Epidermal melanocyte (primary cell): Measurements from ENCODE around the gene MED19.
"Not testable (repeated sequence)": the region's sequence is repeated elsewhere in the genome, so short reads cannot be mapped to it uniquely, and the experiment has no call there.

Experiments
- DNase-seq: peaks from one replicate; pipeline ENCODE4 v3.0.0; 2011; ENCODE audit warnings: low spot score; ENCODE audit not compliant: insufficient read length

The MED19 gene, protein sequence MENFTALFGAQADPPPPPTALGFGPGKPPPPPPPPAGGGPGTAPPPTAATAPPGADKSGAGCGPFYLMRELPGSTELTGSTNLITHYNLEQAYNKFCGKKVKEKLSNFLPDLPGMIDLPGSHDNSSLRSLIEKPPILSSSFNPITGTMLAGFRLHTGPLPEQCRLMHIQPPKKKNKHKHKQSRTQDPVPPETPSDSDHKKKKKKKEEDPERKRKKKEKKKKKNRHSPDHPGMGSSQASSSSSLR

DNA sequence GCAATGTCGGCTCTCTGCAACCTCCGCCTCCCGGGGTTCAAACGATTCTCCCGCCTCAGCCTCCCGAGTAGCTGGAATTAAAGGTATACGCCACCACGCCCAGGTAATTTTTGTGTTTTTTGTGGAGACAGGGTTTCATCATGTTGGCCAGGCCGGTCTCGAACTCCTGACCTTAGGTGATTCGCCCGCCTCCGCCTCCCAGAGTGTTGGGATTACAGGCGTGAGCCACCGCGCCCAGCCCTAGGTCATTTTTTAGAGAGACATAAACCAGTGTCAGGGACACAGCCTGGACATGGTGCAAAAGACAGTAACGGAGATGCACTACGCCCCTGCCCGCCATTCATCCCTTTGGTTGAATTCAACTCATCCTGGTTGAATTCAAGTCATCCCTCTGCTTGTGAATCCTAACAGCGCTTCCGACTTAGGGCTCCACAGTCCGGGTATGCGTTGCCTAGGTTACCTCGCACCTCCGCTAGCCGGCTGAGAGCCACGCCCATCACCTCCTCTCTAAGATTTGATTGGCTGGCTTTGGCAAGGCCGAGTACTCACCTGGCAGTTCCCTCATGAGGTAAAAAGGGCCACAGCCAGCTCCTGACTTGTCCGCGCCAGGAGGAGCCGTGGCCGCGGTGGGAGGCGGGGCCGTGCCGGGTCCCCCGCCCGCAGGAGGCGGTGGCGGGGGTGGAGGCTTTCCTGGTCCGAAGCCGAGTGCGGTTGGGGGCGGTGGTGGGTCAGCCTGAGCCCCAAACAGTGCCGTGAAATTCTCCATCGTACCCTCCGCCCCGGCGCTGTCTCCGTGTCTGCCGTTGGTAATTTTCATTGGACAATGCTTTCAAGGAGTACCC, at the start of gene MED19:
Gene MED19 (minus strand): TSS at position 802 of the 842 bp plus-strand sequence. CDS start 36 bp downstream, at position 766.
- peak; percentile 20 for DNase-seq

DNA sequence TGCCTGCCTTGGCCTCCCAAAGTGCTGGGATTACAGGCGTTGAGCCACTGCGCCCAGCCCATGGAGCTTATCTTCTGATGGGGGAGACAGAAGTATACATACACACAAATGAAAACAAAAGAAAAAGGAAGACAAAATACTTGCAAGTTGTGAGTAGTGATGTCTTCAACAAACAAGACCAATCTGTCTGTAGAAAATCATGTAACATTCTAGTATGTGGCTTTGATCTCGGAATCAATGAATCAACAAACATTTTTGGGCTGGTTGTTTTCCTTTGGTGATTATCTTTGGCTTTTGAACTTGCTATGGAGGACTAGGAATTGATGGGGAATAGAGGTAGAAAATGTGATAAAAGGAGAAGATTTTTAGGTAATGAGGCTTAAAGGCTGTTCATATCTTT, 46.2 kb upstream of the MED19 start:
- no peak for DNase-seq

DNA sequence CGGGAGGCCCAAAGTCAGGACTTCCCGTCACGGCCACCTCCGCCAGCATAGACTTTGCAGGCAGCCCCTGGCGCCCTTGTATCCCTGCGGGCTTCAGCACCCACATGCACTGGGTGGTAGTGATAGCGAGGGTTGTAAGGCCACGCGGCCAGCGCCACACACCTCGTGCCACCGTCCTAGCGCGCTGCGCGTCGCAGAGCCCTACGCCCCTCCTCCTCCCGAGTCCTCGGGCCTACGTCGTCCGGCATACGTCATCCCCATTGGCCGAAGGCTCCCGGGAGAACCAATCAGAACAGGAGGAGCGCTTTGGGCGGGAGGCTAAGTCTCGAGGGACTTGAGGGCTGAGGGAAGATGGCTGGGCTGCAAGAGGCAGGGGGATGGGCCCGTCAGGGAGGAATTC, 40.9 kb upstream of the MED19 start:
- DNase-seq, result no peak

DNA sequence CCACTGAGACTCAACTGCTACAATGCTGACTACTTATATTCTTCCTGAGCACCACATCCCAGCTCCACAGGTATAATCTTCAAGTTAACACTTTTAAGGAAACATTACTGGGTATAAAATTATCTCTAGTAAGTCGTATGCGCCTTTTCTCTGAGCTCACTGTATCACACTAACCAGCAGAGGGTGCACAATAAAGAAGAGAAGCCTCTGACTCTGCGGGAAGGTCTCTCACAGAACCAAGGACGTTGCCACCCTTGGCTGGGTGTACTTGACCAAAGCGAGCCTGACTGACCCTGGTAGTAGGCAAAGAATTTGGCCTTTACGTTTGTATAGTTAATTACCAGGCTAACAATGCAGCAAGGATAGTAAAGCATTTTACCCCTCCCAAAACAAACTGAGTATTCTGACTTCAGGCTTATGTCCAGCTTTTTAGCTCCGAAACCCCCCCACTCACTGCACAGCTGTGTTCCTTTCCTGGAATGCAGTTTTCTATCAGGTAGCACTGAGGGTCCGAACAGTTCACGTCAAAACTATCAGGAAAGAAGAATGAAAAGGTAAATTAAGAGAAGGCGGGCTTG, 39.8 kb upstream of the MED19 start, which contains the start of gene BTBD18:
Gene BTBD18 (minus strand): TSS at position 144 of the 578 bp plus-strand sequence. CDS start 631 bp downstream, outside the sequence.
- DNase-seq, result no peak

DNA sequence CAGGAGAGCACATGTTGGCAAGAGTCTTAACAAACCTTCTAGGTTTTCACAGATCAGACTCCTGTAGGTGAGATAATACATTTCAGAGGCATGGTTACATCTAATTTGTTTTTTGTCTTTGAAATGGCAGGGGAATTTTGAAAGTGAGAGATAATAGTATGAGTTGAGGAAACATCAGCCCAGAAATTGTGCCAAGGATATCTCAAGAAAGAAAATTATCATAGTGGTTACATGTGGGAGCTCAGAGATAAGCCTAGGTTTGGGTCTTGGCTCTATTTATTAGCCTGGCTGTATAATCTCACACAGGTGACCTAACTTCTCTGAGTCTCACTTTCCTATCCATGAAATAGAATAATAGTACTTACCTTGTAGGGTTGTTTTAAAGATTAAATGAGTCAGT, 39.2 kb upstream of the MED19 start:
- no peak for DNase-seq

DNA sequence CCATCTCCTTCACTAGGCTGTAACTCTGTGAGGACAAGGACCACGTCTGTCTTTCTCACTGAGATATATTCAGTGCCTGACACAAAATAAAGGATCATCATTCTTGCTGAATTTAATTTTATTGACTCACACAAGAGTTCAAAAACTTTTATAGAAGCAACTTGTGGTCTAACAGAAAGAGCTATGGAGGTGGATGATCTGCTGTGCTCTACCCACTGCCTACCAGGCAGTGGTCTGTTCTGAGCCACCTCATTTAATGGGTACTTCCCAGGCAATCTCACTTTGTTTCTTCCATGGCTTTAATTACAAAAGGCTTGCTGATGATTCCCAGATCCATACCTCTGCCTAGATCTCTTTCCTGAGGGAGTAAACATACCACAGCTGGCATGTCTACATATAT, 34.9 kb upstream of the MED19 start:
- DNase-seq, result no peak

DNA sequence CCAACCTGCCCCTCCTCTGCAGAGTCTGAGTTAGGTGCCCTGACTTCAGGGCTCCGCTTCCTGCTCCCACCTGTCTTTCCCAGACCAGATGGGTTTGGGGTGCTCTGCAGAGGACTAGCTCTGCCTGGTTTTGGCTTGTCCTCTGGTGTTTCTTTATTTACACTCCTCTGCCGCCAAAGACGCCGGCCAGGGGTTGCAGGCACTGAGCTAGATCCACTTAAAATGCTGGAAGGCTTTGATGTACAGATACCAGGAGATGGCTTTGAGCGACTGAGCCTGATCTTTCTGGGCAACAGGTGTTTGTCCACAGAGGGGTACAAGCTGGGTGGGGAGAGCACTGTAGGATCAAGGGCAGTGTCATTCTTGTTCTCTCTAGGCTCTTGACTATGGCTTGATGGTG, 33.2 kb upstream of the MED19 start:
- DNase-seq, result no peak

DNA sequence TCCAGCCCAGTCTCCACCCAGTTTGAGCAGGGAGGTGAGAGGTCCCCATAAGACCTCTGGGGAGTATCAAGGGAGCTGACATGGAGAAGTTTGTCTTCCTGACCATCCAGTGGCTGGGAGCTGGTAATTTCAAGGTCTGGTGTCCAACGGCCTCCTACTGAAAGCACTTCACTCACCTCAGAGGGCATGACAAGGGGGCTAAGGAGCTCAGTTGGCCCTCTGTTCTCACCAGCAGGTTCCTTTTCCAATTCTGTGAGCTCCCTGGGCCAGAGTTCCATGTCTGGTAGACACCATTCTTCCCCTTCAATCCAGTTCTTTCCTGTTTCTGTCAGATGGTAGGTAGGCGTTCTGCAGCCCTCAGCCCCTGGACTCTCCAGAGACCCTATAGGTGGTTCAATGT, 32.3 kb upstream of the MED19 start:
- DNase-seq, result no peak

DNA sequence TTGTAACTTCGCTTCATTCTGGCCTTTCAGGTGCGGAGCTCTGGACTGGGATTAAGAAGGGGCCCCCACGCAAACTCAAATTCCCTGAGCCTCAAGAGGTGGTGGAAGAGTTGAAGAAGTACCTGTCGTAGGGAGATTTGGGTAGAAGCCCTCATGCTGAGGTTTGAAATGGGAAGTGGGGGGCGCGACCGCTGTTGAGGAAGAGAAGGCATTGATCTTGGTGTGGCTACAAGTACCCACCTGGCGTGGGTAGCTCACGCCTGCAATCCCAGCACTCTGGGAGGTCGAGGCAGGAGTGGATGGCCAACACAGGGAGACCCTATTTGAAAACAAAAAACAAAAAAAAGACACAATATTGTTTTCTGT, 30.1 kb upstream of the MED19 start:
- DNase-seq, result no peak

DNA sequence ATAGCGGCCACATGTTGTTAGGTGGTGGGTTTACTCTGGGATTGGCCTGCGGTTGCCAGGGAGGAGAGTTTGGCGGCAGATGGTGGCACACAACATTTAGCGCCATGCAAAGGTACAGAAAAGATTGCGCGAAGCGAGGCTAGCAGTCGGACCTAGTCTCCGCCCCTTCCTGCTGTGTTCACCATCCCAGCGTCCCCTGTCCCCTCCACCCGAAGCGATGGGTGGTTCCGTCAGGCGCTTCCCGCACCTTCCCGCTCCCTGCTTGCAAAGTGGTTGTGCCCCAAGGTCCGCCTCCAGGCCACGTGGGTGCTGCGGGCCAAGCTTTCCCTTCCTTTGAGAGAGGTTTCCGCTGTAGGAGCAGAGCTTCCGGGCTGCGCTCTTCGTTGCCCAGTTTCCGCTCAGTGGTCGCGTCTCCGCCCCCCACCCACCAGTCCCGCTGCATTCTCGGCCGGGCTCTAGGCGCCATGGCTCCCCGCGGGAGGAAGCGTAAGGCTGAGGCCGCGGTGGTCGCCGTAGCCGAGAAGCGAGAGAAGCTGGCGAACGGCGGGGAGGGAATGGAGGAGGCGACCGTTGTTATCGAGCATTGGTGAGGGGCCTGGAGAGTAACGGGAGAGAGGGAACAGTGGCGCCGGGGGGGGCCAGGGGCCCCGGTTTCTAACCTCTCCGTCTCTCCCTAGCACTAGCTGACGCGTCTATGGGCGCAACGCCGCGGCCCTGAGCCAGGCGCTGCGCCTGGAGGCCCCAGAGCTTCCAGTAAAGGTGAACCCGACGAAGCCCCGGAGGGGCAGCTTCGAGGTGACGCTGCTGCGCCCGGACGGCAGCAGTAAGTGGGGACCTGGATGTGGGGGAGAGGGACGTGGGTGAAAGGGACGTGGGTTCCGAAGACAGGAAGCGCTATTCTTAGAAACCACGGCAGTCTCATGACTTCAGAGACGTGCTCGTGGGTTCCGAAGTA, 29.4 kb upstream of the MED19 start, which contains the start of gene SELENOH:
Gene SELENOH (plus strand): TSS at position 360 of the 955 bp plus-strand sequence. CDS start 105 bp downstream, at position 465.
- peak; percentile 94 for DNase-seq

DNA sequence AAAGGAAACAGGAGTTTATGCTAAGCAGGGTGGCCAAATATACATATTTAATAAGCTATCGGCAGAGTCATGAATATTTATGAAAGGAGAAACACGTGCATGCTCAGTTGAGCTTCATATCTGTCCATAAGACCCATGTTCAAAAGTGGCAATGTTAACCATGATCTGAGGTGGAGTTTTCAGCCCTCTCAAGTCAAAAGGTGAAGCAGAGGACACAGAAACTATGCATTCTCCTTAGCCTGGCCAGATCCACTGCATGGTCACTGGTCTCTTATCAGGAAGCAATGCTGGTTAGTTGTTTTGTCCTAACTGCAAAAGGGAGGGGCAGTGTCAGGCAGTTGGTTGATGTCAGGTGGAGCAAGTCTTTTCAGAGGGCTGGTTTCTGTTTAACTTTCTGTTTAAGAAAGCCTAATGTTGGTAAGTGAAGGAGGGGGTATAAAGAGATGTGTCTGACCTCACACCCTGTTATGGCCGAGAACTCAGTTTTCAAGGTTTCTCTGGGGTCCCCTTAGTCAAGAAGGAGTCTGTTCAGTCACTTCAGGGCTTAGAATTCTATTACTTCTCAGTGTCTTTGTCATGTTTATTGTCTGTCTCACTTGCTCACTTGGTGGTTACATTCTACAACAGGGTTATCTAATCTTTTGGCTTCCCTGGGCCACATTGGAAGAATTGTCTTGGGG, 23.7 kb upstream of the MED19 start:
- no peak for DNase-seq

DNA sequence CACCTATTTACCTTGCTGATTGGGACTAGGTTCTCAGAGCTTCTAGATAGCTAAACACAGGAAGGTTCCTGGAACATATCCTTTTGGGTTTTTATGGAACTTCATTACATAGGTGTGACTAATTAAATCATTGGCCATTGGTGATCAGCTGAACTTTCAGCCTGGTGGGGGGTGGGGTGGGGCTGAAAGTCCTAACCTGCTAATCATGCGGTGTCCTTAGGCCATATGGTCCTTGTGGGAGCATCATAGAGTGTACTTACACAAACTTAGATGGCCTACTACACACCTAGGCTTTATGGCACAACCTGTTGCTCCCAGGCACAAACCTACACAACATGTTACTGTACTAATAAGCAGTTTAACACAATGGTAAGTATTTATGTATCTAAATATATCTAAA, 20.6 kb upstream of the MED19 start:
- DNase-seq, result no peak

DNA sequence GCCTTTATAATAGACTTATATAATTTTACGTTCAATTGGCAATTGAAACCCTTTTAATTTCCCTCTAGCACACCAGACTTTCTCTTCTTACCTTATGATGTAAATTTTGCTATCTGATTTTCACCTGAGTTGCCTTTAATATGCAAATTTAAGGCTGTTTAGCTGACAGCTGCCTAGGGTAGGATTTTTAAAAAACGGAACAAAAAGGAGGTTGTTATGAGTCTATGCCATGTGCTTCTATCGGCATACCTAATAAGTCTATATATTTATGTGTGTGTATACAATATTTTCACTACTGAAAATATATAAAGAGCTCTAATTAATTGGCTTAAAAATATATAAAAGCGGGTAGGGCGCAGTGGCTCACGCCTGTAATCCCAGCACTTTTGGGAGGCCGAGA, 17.5 kb upstream of the MED19 start:
- DNase-seq, result no peak

DNA sequence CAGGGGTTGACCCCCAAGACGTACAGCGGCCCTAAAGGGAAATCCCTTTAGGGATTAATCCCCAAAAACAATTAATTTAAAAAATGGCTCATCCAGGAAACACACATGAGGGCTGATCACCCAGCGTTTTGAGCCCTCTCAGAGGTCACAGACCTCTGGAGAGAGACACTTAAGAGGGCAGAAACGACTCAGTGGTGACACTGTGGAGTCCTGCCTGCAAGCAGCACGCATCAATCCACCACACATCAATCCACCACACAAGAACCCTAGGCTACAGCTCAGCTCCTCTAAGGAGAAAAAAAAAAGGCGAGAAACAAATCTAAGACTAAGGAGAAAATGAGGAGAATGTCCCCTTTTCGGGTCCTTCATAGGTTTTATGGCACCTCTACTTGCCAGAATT, 16.8 kb upstream of the MED19 start:
- no peak for DNase-seq

DNA sequence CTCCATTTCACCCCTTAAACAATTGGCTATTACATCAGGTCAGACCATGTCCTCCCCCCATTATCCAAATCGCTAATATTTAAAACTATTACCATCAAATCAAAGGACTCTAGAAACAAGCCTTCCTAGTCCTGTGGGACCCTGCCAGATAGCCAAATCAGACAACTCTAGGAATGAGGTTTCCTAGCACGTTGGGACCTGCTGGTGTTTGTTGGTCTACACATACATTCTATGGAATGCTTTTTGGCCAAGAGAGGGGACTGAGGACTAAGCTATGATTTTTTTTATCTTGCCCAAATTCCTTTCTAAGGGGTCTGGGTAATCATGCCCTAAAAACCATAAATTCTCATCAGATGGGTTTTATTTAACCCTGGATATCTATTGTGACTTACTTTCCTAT, 15.2 kb upstream of the MED19 start:
- DNase-seq, result no peak

DNA sequence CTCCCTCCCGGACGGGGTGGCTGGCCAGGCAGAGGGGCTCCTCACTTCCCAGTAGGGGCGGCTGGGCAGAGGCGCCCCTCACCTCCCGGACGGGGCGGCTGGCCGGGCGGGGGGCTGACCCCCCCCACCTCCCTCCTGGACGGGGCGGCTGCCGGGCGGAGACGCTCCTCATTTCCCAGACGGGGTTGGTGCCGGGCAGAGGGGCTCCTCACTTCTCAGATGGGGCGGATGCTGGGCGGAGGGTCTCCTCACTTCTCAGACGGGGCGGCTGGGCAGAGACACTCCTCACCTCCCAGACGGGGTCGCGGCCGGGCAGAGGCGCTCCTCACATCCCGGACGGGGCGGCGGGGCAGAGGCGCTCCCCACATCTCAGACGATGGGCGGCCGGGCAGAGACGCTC, 4.7 kb upstream of the MED19 start:
- DNase-seq, result not testable (repeated sequence)

DNA sequence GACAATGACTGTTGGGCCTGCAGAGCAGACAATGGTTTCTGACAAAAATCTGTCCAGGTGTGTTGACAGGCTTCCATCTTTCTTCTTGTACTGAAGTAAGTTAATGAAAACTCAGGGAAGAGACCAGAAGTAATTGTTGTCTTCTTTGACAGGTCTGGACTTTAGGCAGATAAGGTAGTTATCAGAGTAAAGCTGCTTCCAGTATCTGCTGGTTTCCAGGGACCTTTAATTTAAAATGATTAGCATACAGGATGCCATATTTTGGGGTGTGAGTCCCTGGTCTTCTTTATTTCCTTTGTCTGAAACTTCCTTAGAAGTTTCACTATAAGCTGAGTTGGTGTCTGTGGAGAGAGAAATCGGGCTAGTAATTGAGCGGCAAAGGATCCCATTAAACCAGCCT, 1.8 kb upstream of the MED19 start:
- DNase-seq, result no peak

DNA sequence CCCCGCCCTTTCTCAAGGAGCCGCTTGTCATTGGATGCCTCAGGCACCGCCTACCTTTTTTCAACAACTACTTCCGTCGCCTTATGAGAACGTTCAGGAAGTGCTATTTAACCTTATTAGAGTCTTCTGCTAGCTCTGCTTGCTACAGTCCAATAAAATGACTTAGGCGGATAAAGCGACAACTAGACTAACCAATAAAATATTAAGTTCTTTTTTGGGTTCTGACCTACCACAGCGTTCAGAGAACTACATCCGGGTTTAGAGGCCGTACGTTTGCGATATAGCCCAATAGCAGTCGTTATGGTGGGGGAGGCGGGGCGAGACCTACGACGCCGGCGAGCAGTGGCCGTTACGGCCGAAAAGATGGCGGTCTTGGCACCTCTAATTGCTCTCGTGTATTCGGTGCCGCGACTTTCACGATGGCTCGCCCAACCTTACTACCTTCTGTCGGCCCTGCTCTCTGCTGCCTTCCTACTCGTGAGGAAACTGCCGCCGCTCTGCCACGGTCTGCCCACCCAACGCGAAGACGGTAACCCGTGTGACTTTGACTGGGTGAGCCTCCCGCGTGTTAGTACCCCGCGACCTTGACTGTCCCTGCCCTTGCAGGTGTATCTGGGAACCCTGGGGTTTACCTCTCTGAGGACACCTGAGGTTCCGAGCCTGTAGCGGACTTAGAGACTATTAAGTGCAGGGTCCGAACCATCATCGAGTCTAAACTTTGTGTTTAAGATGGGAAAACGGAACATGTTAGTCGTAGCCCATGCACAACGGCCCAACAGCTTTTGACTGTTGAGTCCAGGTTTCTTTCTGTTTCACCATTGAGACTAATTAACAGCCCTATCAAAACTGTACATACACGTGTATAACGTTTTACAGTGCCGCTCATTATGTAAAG, 488 bp upstream of the MED19 start, which contains the start of gene TMX2:
Gene TMX2 (plus strand): TSS at position 338 of the 895 bp plus-strand sequence. CDS start 26 bp downstream, at position 364.
- peak; percentile 95 for DNase-seq

DNA sequence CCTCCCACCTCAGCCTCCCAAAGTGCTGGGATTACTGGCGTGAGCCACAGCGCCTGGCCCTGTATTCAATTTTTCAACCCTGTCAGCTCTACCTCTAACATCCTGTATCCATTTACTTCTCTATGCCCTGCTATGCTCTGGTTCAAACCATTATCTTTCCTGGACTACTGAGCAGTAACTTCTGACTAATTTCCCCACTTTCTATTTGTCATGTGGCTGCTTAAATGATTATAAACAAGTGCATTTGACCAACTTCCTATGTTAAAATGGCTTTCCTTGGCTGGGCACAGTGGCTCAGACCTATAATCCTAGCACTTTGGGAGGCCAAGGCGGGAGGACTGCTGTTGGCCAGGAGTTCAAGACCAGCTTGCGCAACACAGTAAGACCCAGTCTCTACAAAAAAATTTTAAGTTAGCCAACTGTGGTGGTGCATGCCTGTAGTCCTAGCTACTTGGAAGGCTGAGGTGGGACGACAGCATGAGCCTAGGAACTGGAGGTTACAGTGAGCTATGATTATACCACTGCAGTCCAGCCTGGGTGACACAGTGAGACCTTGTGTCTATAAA, 2.1 kb downstream of the MED19 start:
- no peak for DNase-seq
